ENCODE results near the gene PROC. TPM values are rescaled to one million over a fixed set of nuclear protein-coding genes. Genes with fewer than 3 reads are reported as not detected.
A peak's percentile ranks its signal among the peaks of the same experiment; 100 is the strongest.

PROC gene
- total RNA-seq, 2 donors from 2014 or later, result not detected

DNA sequence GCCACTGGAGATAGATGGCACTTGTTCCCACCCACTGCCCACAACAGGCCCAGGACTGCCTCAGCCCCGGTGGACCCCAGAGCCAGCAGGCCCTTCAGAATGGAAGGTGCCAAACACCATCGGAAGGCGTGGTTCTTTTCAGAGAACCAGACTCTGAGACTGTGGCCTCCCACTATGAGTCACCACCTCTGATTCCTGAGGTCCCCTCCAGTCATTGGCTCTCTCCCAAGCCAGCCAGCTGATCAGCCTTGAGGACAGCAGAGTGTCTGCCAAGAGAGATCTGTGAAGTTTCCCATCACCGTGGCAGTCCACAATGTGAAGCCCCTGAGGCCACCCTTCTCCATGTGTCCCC lies 20.0 kb upstream of the PROC start:
- H3K9me3 ChIP-seq, result no peaks in the 10 kb centered on the region
- no peak for TF ChIP-seq CTCF (IDR thresholded peaks at IDR 0.05)

GRCh38 chr2:127400533-127400896 lies 17.7 kb upstream of the PROC start:
- H3K27me3 ChIP-seq, result no peaks in the 10 kb centered on the region
- no peaks in the 10 kb centered on the region for H3K36me3 ChIP-seq
- peaks cover 0 to 35% of the 10 kb centered on the region in 2 donors for H3K4me1 ChIP-seq
- peak overlapping the region in 1 of 2 donors; percentile 33 for H3K27ac ChIP-seq
- no peak for DNase-seq (ENCODE audit: low spot score)
- no peak for TF ChIP-seq CTCF (IDR thresholded peaks at IDR 0.05)
- peak overlapping the region in 1 of 2 donors; percentile 17 for H3K4me3 ChIP-seq
- no peaks in the 10 kb centered on the region for H3K9me3 ChIP-seq

More for the DNA sequence above, 20.0 kb upstream of the PROC start:
- no peaks in the 10 kb centered on the region for H3K36me3 ChIP-seq
- no peaks in the 10 kb centered on the region for H3K27me3 ChIP-seq
- peak; percentile 95 for DNase-seq (ENCODE audit: low spot score)
- peak overlapping the region; percentile 45 to 57 for H3K27ac ChIP-seq
- H3K4me1 ChIP-seq, result peaks cover 0 to 25% of the 10 kb centered on the region in 2 donors
- H3K4me3 ChIP-seq, result no peak overlapping the region

DNA sequence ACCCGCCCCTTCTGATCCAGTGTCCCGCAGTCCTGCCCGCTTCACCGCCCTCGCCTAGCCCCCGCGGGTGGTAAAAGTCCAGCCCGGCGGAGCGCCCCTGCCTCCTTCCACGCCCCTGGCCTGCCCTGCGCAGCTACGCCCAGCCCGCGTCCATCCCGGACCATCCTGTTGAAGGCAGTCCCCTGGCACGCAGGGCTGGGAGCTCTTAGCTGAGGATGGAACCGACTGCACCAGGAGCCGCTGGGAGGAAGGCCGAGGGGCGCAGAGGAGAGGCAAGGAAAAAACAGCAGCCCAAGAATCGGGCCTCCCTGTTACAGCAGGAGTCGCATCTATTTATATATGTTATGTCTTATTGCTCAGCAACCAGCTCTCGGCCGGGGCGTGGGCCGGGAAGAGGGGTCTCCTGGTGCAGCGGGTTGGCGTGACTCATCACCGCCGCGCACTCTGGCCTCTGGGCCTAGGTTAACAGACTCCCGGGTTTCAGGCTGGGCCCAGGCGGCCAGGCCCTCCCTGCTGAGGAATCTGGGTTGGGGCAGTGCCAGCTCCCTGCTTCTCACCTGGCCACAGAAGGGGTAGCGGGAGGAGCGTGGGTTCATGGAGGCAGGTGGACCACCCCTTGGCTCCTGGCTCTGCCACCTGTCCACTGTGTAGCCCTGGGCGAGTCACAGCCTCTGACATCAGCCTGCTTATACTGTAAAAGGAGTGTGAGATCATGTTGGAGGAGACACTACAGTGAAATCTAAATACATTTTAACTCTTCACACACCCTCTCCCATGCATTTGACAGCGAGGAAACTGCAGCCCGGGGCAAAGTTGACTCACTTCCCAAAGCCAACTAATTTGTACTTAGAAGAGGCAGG lies 17.1 kb upstream of the PROC start:
- no peaks in the 10 kb centered on the region for H3K36me3 ChIP-seq
- TF ChIP-seq CTCF (IDR thresholded peaks at IDR 0.05), result no peak
- DNase-seq (ENCODE audit: low spot score), result no peak
- no peaks in the 10 kb centered on the region for H3K27me3 ChIP-seq
- H3K27ac ChIP-seq, result peak overlapping the region in 1 of 2 donors; percentile 33
- peak overlapping the region in 1 of 2 donors; percentile 17 for H3K4me3 ChIP-seq
- H3K9me3 ChIP-seq, result no peaks in the 10 kb centered on the region
- peaks cover 0 to 40% of the 10 kb centered on the region in 2 donors for H3K4me1 ChIP-seq

DNA sequence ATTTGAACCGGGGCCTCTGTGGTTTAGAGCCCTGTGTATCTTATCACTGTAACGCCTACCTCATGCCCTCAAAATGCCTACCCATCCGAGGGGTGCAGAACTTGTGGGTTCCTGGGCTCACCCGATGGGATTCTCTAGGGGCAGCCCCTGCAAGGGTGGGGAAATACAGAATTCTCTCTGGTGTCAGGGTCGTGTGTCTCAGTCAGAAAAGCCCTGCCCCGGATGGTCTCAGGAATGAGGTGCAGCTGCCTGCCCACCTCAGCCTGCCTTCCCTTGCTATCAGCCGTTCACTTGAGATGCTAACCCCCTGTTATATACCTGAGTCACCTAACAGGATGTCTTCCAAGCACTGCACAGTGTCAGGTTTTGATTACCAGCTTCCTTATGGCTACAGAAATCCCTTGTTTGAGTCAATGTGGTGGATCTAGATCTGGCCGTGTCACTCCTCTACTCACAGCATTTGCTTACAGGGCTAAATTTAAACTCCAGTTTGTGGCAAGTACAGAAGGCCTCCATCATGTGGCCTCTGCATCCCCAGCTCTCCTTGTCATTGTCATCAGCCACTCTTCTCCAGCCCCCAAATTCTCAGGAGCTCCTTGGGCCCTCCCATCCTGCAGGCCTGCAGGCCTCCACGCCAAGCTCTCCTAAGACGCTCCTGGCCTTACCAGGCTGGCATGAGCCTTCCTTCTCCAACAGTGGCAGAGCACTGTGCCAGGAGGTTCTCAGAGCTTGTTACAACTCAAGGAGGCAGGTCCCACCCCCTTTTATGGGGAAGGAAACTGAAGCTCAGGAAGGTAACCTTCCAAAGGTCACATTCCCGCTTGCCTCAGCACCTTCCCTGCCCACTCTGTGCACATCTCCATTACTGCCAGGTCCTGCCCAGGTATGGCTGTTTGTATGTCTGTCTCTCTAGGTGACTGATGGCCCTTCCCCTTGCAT lies 16.2 kb upstream of the PROC start:
- H3K27me3 ChIP-seq, result no peaks in the 10 kb centered on the region
- no peak for DNase-seq (ENCODE audit: low spot score)
- H3K4me1 ChIP-seq, result peaks cover 0 to 40% of the 10 kb centered on the region in 2 donors
- H3K27ac ChIP-seq, result no peak overlapping the region
- no peak for TF ChIP-seq CTCF (IDR thresholded peaks at IDR 0.05)
- no peak overlapping the region for H3K4me3 ChIP-seq
- H3K9me3 ChIP-seq, result no peaks in the 10 kb centered on the region
- H3K36me3 ChIP-seq, result no peaks in the 10 kb centered on the region

GRCh38 chr2:127403460-127403859 lies 14.8 kb upstream of the PROC start:
- no peak overlapping the region for H3K27ac ChIP-seq
- no peaks in the 10 kb centered on the region for H3K27me3 ChIP-seq
- DNase-seq (ENCODE audit: low spot score), result peak; percentile 26
- no peaks in the 10 kb centered on the region for H3K36me3 ChIP-seq
- H3K4me3 ChIP-seq, result no peak overlapping the region
- peaks cover 0 to 40% of the 10 kb centered on the region in 2 donors for H3K4me1 ChIP-seq
- no peak for TF ChIP-seq CTCF (IDR thresholded peaks at IDR 0.05)
- no peaks in the 10 kb centered on the region for H3K9me3 ChIP-seq
